Naive thymus-derived CD4-positive, alpha-beta T cell (primary cell): Measurements from ENCODE around the gene GAPVD1. TPM values are rescaled to one million over a fixed set of nuclear protein-coding genes. Genes with fewer than 3 reads are reported as not detected.
"Not testable (repeated sequence)": the region's sequence is repeated elsewhere in the genome, so short reads cannot be mapped to it uniquely, and the experiment has no call there.

ENCODE experiments used
- ATAC-seq: fragments of 150-1000 bp; cut with Tn5 transposase; 2 replicates; pipeline ENCODE4 v1.10.0; 2021; ENCODE audit warnings: mild to moderate bottlenecking, moderate library complexity
- CTCF ChIA-PET: fragments of 350-600 bp; sonication (Branson Sonifier 250); formaldehyde crosslinking; loops from one replicate; lab custom pipeline; 2021; ENCODE audit warnings: antibody characterized with exemption; lab: Charles Lee
- POLR2A ChIA-PET: fragments of 350-600 bp; sonication (Branson Sonifier 250); formaldehyde crosslinking; loops from one replicate; lab custom pipeline; 2021; ENCODE audit warnings: antibody characterized with exemption, inconsistent platforms; lab: Charles Lee
- DNase-seq, 9 donors: peaks; one replicate each; pipeline versions ENCODE4 v3.0.0 to v3.0.0-alpha.2; 2020 to 2022; ENCODE audit warnings: mixed read lengths in 1 of 9
- H3K27ac ChIP-seq: one replicate; pipeline ENCODE4 v1.7.0; 2013; ENCODE audit warnings: mild to moderate bottlenecking, low read depth, low read length, moderate library complexity
- H3K27me3 ChIP-seq, 2 donors: one replicate each; pipeline ENCODE4 v1.7.0; 2013; ENCODE audit warnings: low read length in 2 of 2, mild to moderate bottlenecking in 2 of 2, moderate library complexity in 2 of 2; ENCODE audit not compliant: control insufficient read depth in 2 of 2, insufficient read depth in 2 of 2
- H3K36me3 ChIP-seq, 3 experiments: 1 replicate in 2 of 3; 2 replicates in 1 of 3; pipeline ENCODE4 v1.7.0; 2013; ENCODE audit warnings: low read length in 3 of 3, mild to moderate bottlenecking in 3 of 3, moderate library complexity in 1 of 3; ENCODE audit not compliant: insufficient read depth in 3 of 3, control insufficient read depth in 2 of 3
- H3K4me1 ChIP-seq, 2 donors: one replicate each; pipeline ENCODE4 v1.7.0; 2013; ENCODE audit warnings: low read length in 2 of 2, mild to moderate bottlenecking in 2 of 2, moderate library complexity in 1 of 2; ENCODE audit not compliant: control insufficient read depth in 2 of 2, insufficient read depth in 2 of 2
- H3K4me3 ChIP-seq: 2 replicates; pipeline ENCODE4 v1.7.0; 2013; ENCODE audit warnings: mild to moderate bottlenecking, low read length
- H3K9me3 ChIP-seq, 3 experiments: 1 replicate in 2 of 3; 2 replicates in 1 of 3; pipeline ENCODE4 v1.7.0; 2013; ENCODE audit warnings: low read length in 3 of 3; ENCODE audit not compliant: control insufficient read depth in 2 of 3
- H3K27ac Mint-ChIP-seq, 9 donors: one replicate each; pipeline ENCODE4 v1.8.0; 2020 to 2022; ENCODE audit warnings: mixed read lengths in 9 of 9, mild to moderate bottlenecking in 8 of 9, moderate library complexity in 5 of 9, inconsistent platforms in 2 of 9
- H3K27me3 Mint-ChIP-seq, 5 donors: one replicate each; pipeline ENCODE4 v1.8.0; 2021 to 2022; ENCODE audit warnings: mixed read lengths in 5 of 5, mild to moderate bottlenecking in 1 of 5
- H3K36me3 Mint-ChIP-seq, 5 donors: one replicate each; pipeline ENCODE4 v1.8.0; 2020 to 2022; ENCODE audit warnings: mixed read lengths in 5 of 5, mild to moderate bottlenecking in 3 of 5, inconsistent platforms in 1 of 5
- H3K4me1 Mint-ChIP-seq, 7 donors: one replicate each; pipeline ENCODE4 v1.8.0; 2020 to 2022; ENCODE audit warnings: mixed read lengths in 7 of 7, mild to moderate bottlenecking in 3 of 7, inconsistent platforms in 1 of 7
- H3K4me3 Mint-ChIP-seq, 10 donors: one replicate each; pipeline ENCODE4 v1.8.0; 2020 to 2022; ENCODE audit warnings: mild to moderate bottlenecking in 10 of 10, mixed read lengths in 10 of 10, moderate library complexity in 6 of 10, inconsistent platforms in 2 of 10
- H3K9me3 Mint-ChIP-seq, 11 donors: one replicate each; pipeline ENCODE4 v1.8.0; 2020 to 2022; ENCODE audit warnings: mixed read lengths in 11 of 11, mild to moderate bottlenecking in 4 of 11, inconsistent platforms in 1 of 11, moderate library complexity in 1 of 11
- intact Hi-C, 2 donors: fragments of 100-400 bp; cut with micrococcal nuclease; formaldehyde crosslinking; loops; one replicate each; pipeline ENCODE4 v1.15.1; 2023
- polyA plus RNA-seq, 2 donors: library from polyadenylated mRNA; unstranded; fragments of 300-500 nt; fragmentation: Illumina TruSeq; gene quantifications; one replicate each; pipeline ENCODE4 v1.2.3, GENCODE V29; 2021
- total RNA-seq, 6 experiments: library from RNA in 5 of 6; stranded (reverse) in 5 of 6; gene quantifications; 1 replicate in 5 of 6; 2 replicates in 1 of 6; pipeline ENCODE4 v1.2.3 and lab custom pipeline; 2021 to 2026

GAPVD1 gene
- total and polyA plus RNA-seq, 7 experiments from 2014 or later: 39.6 to 68.9 (median 61.7) TPM

GRCh38 chr9:125399666-125400065 is 138.0 kb downstream of the GAPVD1 start:
- H3K4me3 ChIP-seq: no peak overlapping the region
- Mint-ChIP-seq H3K27me3 (peaks cover 0 to 2% (median 0%) of the 10 kb centered on the region in 5 donors), H3K4me1 (no peaks in the 10 kb centered on the region), H3K9me3 (no peaks in the 10 kb centered on the region), H3K4me3 (no peak overlapping the region), H3K27ac (no peak overlapping the region), H3K36me3 (no peaks in the 10 kb centered on the region)
- DNase-seq (no peak), ATAC-seq (no peak)
- intact Hi-C loops: no loop called here
- ChIA-PET CTCF (no interaction called here), POLR2A (no interaction called here)
- H3K4me1 ChIP-seq: no peaks in the 10 kb centered on the region
- H3K9me3 ChIP-seq: no peaks in the 10 kb centered on the region
- H3K36me3 ChIP-seq: no peaks in the 10 kb centered on the region
- no peak overlapping the region for H3K27ac ChIP-seq
- no peaks in the 10 kb centered on the region for H3K27me3 ChIP-seq

- H3K36me3 Mint-ChIP-seq, CTCF ChIA-PET, ATAC-seq, H3K9me3 Mint-ChIP-seq, DNase-seq, H3K4me3 Mint-ChIP-seq, H3K27ac ChIP-seq, H3K27me3 ChIP-seq, H3K4me1 ChIP-seq, POLR2A ChIA-PET, H3K27me3 Mint-ChIP-seq, intact Hi-C loops, H3K4me1 Mint-ChIP-seq, H3K36me3 ChIP-seq, H3K27ac Mint-ChIP-seq, H3K4me3 ChIP-seq, H3K9me3 ChIP-seq: not testable (repeated sequence)
Measured at GRCh38 chr9:125400232-125400631, 138.6 kb downstream of the GAPVD1 start.

GRCh38 chr9:125400725-125401716 is 139.4 kb downstream of the GAPVD1 start:
- H3K4me3 ChIP-seq: no peak overlapping the region
- H3K4me1 ChIP-seq: no peaks in the 10 kb centered on the region
- no peak overlapping the region for H3K27ac Mint-ChIP-seq
- H3K9me3 Mint-ChIP-seq: no peaks in the 10 kb centered on the region
- H3K27ac ChIP-seq: no peak overlapping the region
- no peaks in the 10 kb centered on the region for H3K27me3 Mint-ChIP-seq
- no peaks in the 10 kb centered on the region for H3K27me3 ChIP-seq
- POLR2A ChIA-PET: no interaction called here
- ATAC-seq (no peak), DNase-seq (no peak)
- CTCF ChIA-PET: no interaction called here
- no peaks in the 10 kb centered on the region for H3K9me3 ChIP-seq
- H3K4me1 Mint-ChIP-seq: no peaks in the 10 kb centered on the region
- no peaks in the 10 kb centered on the region for H3K36me3 Mint-ChIP-seq
- no peaks in the 10 kb centered on the region for H3K36me3 ChIP-seq
- intact Hi-C loops: no loop called here
- no peak overlapping the region for H3K4me3 Mint-ChIP-seq

- POLR2A ChIA-PET: no interaction called here
- H3K36me3 Mint-ChIP-seq: peaks cover 0 to 3% (median 0%) of the 10 kb centered on the region in 5 donors
- H3K4me1 Mint-ChIP-seq: peaks cover 0 to 10% (median 8%) of the 10 kb centered on the region in 7 donors
- Histone ChIP-seq H3K9me3 (no peaks in the 10 kb centered on the region), H3K4me3 (no peak overlapping the region), H3K4me1 (no peaks in the 10 kb centered on the region), H3K27ac (no peak overlapping the region), H3K36me3 (no peaks in the 10 kb centered on the region), H3K27me3 (no peaks in the 10 kb centered on the region)
- no peak for DNase-seq
- ATAC-seq: no peak
- H3K4me3 Mint-ChIP-seq: no peak overlapping the region
- CTCF ChIA-PET: interaction anchor here (0.6 kb wide), 1 partner anchor 1090 kb away, joined by 3 read pairs; no protein-coding TSS in a partner anchor
- intact Hi-C loops: no loop called here
- H3K27ac Mint-ChIP-seq: no peak overlapping the region
- H3K27me3 Mint-ChIP-seq: peaks cover 9 to 21% (median 13%) of the 10 kb centered on the region in 5 donors
- H3K9me3 Mint-ChIP-seq: peaks cover 0 to 2% (median 0%) of the 10 kb centered on the region in 11 donors
Measured at GRCh38 chr9:125404733-125405132, 143.1 kb downstream of the GAPVD1 start.

- H3K9me3 Mint-ChIP-seq: peaks cover 0 to 2% (median 0%) of the 10 kb centered on the region in 11 donors
- DNase-seq: no peak
Measured at GRCh38 chr9:125405938-125406809, 144.5 kb downstream of the GAPVD1 start.

GRCh38 chr9:125406810-125407087 is 145.1 kb downstream of the GAPVD1 start:
- H3K4me3 ChIP-seq: no peak overlapping the region
- H3K27ac ChIP-seq: no peak overlapping the region
- DNase-seq: no peak
- H3K4me3 Mint-ChIP-seq: peak overlapping the region in 4 of 10 donors; percentile 25 to 76 (median 66)
- H3K4me1 Mint-ChIP-seq: peaks cover 0 to 15% (median 13%) of the 10 kb centered on the region in 7 donors
- H3K27me3 ChIP-seq: no peaks in the 10 kb centered on the region
- H3K9me3 ChIP-seq: no peaks in the 10 kb centered on the region
- intact Hi-C loops: no loop called here
- ChIA-PET POLR2A (no interaction called here), CTCF (interaction anchor here (1.4 kb wide), 1 partner anchor 825 kb away, joined by 4 read pairs; no protein-coding TSS in a partner anchor)
- no peak overlapping the region for H3K27ac Mint-ChIP-seq
- peaks cover 15 to 35% (median 17%) of the 10 kb centered on the region in 5 donors for H3K27me3 Mint-ChIP-seq
- H3K4me1 ChIP-seq: no peaks in the 10 kb centered on the region
- H3K36me3 Mint-ChIP-seq: peaks cover 0 to 7% (median 0%) of the 10 kb centered on the region in 5 donors
- H3K36me3 ChIP-seq: no peaks in the 10 kb centered on the region
- ATAC-seq: no peak
- peaks cover 0 to 2% (median 0%) of the 10 kb centered on the region in 11 donors for H3K9me3 Mint-ChIP-seq

More at GRCh38 chr9:125405938-125406809, 144.5 kb downstream of the GAPVD1 start:
- H3K36me3 Mint-ChIP-seq: peaks cover 0 to 7% (median 0%) of the 10 kb centered on the region in 5 donors
- peaks cover 0 to 15% (median 13%) of the 10 kb centered on the region in 7 donors for H3K4me1 Mint-ChIP-seq
- Histone ChIP-seq H3K36me3 (no peaks in the 10 kb centered on the region), H3K27ac (no peak overlapping the region), H3K27me3 (no peaks in the 10 kb centered on the region), H3K9me3 (no peaks in the 10 kb centered on the region), H3K4me3 (no peak overlapping the region), H3K4me1 (no peaks in the 10 kb centered on the region)
- H3K27ac Mint-ChIP-seq: peak overlapping the region in 1 of 9 donors; percentile 37
- intact Hi-C loops: no loop called here
- peak overlapping the region in 3 of 10 donors; percentile 25 to 67 (median 64) for H3K4me3 Mint-ChIP-seq
- peaks cover 15 to 29% (median 17%) of the 10 kb centered on the region in 5 donors for H3K27me3 Mint-ChIP-seq
- CTCF ChIA-PET: interaction anchor here (1.4 kb wide), 1 partner anchor 825 kb away, joined by 4 read pairs; no protein-coding TSS in a partner anchor
- no peak for ATAC-seq
- POLR2A ChIA-PET: no interaction called here
